IMR-90 (cell line): ENCODE results near the gene CDX2. TPM values are rescaled to one million over a fixed set of nuclear protein-coding genes. Genes with fewer than 3 reads are reported as not detected.

Experiments used
- ATAC-seq: fragments of 200-7000 bp; cut with Tn5 transposase; 2 replicates; pipeline ENCODE4 v1.9.1; 2020; ENCODE audit warnings: low read depth, mild to moderate bottlenecking, moderate library complexity
- BruUV-seq: library from RNA; stranded (reverse); fragments of 400-500 nt; replicated peaks from 2 replicates; lab custom pipeline; 2021; lab: Mats Ljungman, UMichigan
- CTCF ChIA-PET: fragments of 300-600 bp; formaldehyde crosslinking; extraction: SDS; loops from one replicate; lab custom pipeline; 2021; ENCODE audit warnings: antibody characterized with exemption; lab: Yijun Ruan, JAX
- POLR2A ChIA-PET: fragments of 300-600 bp; sonication (Branson Sonifier 250); formaldehyde crosslinking; loops from one replicate; lab custom pipeline; 2022; ENCODE audit warnings: antibody characterized with exemption; ENCODE audit not compliant: unreplicated experiment; lab: Charles Lee
- DNase-seq: peaks from one replicate; pipeline ENCODE4 v3.0.0; 2013
- H2AFZ ChIP-seq: replicated peaks from 2 replicates; pipeline ENCODE3; 2013; ENCODE audit warnings: low read length, mild to moderate bottlenecking; ENCODE audit not compliant: poor library complexity
- H2AK5ac ChIP-seq: 2 replicates; pipeline ENCODE4 v1.6.1; 2013; ENCODE audit warnings: low read depth, low read length, inconsistent platforms
- H2AK9ac ChIP-seq: replicated peaks from 2 replicates; pipeline ENCODE3; 2013; ENCODE audit warnings: mild to moderate bottlenecking, low read depth, low read length, moderate library complexity; ENCODE audit not compliant: poor library complexity
- H2BK120ac ChIP-seq: 2 replicates; pipeline ENCODE4 v1.6.1; 2013; ENCODE audit warnings: low read depth, low read length, inconsistent platforms
- H2BK15ac ChIP-seq: 3 replicates; pipeline ENCODE4 v1.6.1; 2013; ENCODE audit warnings: low read depth, low read length, inconsistent platforms
- H2BK20ac ChIP-seq: 2 replicates; pipeline ENCODE4 v1.6.1; 2013; ENCODE audit warnings: low read depth, mild to moderate bottlenecking, inconsistent platforms, low read length, moderate library complexity
- H2BK5ac ChIP-seq: 2 replicates; pipeline ENCODE4 v1.6.1; 2013; ENCODE audit warnings: mild to moderate bottlenecking, low read depth, low read length, inconsistent platforms; ENCODE audit not compliant: poor library complexity, severe bottlenecking
- H3K14ac ChIP-seq: replicated peaks from 2 replicates; pipeline ENCODE4 v1.6.1; 2013; ENCODE audit warnings: low read depth, low read length, inconsistent platforms
- H3K18ac ChIP-seq: 2 replicates; pipeline ENCODE4 v1.6.1; 2013; ENCODE audit warnings: low read depth, low read length, control low read depth
- H3K23ac ChIP-seq: 2 replicates; pipeline ENCODE4 v1.6.1; 2013; ENCODE audit warnings: low read depth, low read length, inconsistent platforms
- H3K27ac ChIP-seq: 2 replicates; pipeline ENCODE4 v1.5.1; 2013; ENCODE audit warnings: mild to moderate bottlenecking, control low read depth, low read length; ENCODE audit not compliant: insufficient read depth
- H3K27me3 ChIP-seq: 2 replicates; pipeline ENCODE4 v1.6.1; 2013; ENCODE audit warnings: low read length; ENCODE audit not compliant: control insufficient read depth, insufficient read depth
- H3K36me3 ChIP-seq: 2 replicates; pipeline ENCODE4 v1.6.1; 2013; ENCODE audit warnings: low read length, mixed read lengths; ENCODE audit not compliant: control insufficient read depth, insufficient read depth
- H3K4ac ChIP-seq: 2 replicates; pipeline ENCODE4 v1.6.1; 2013; ENCODE audit warnings: low read depth, low read length, inconsistent platforms
- H3K4me1 ChIP-seq: 2 replicates; pipeline ENCODE4 v1.6.1; 2013; ENCODE audit warnings: low read length, mixed read lengths; ENCODE audit not compliant: control insufficient read depth, insufficient read depth
- H3K4me2 ChIP-seq: 2 replicates; pipeline ENCODE4 v1.6.1; 2013; ENCODE audit warnings: low read depth, mild to moderate bottlenecking, control low read depth, low read length, moderate library complexity
- H3K4me3 ChIP-seq: 2 replicates; pipeline ENCODE4 v1.5.1; 2013; ENCODE audit warnings: low read depth, mild to moderate bottlenecking, control low read depth, low read length, moderate library complexity; ENCODE audit not compliant: insufficient read depth
- H3K56ac ChIP-seq: 2 replicates; pipeline ENCODE4 v1.6.1; 2013; ENCODE audit warnings: low read length, inconsistent platforms; ENCODE audit not compliant: insufficient read depth; ENCODE audit errors: extremely low read depth
- H3K79me1 ChIP-seq, 2 experiments: 2 replicates each; pipeline ENCODE4 v1.6.1; 2013; ENCODE audit warnings: low read length in 2 of 2, inconsistent platforms in 1 of 2, low read depth in 1 of 2
- H3K9ac ChIP-seq: 2 replicates; pipeline ENCODE4 v1.6.1; 2013; ENCODE audit warnings: low read depth, low read length, control low read depth
- H3K9me1 ChIP-seq: 2 replicates; pipeline ENCODE4 v1.6.1; 2013; ENCODE audit warnings: low read length, inconsistent platforms; ENCODE audit not compliant: insufficient read depth
- H3K9me3 ChIP-seq: 2 replicates; pipeline ENCODE4 v1.6.1; 2013; ENCODE audit warnings: low read length; ENCODE audit not compliant: control insufficient read depth, insufficient read depth
- H4K20me1 ChIP-seq: 2 replicates; pipeline ENCODE4 v1.6.1; 2013; ENCODE audit warnings: low read length, inconsistent platforms; ENCODE audit not compliant: insufficient read depth
- H4K5ac ChIP-seq: 2 replicates; pipeline ENCODE4 v1.6.1; 2013; ENCODE audit warnings: mild to moderate bottlenecking, low read depth, low read length, control low read depth
- H4K8ac ChIP-seq, 2 experiments: 2 replicates each; pipeline ENCODE4 v1.6.1; 2013; ENCODE audit warnings: low read depth in 2 of 2, low read length in 2 of 2, control low read depth in 1 of 2, inconsistent platforms in 1 of 2
- H4K91ac ChIP-seq: 2 replicates; pipeline ENCODE4 v1.6.1; 2013; ENCODE audit warnings: low read depth, low read length, inconsistent platforms; ENCODE audit not compliant: insufficient read depth
- BHLHE40 ChIP-seq: fragments of 150-350 bp; IDR thresholded peaks from 2 replicates; pipeline ENCODE4 v1.6.1; 2016; ENCODE audit warnings: mild to moderate bottlenecking, low read depth, low read length
- CEBPB ChIP-seq: IDR thresholded peaks from 2 replicates; pipeline ENCODE4 v1.6.1; 2012; ENCODE audit warnings: low read depth, low read length, improper control_type of control experiment
- CHD1 ChIP-seq: IDR thresholded peaks from 2 replicates; pipeline ENCODE4 v1.6.1; 2012; ENCODE audit warnings: low read depth, low read length, improper control_type of control experiment
- CTCF ChIP-seq: conservative IDR thresholded peaks from 2 replicates; pipeline ENCODE4 v1.5.1; 2012; ENCODE audit warnings: mild to moderate bottlenecking, low read depth, low read length, improper control_type of control experiment
- ELK1 ChIP-seq: fragments of 150-350 bp; IDR thresholded peaks from 2 replicates; pipeline ENCODE4 v1.6.1; 2016; ENCODE audit warnings: low read depth, mild to moderate bottlenecking, low read length, moderate library complexity, borderline replicate concordance
- FOS ChIP-seq: fragments of 150-350 bp; IDR thresholded peaks from 2 replicates; pipeline ENCODE4 v1.6.1; 2016; ENCODE audit warnings: low read depth, low read length
- MAFK ChIP-seq: IDR thresholded peaks from 2 replicates; pipeline ENCODE4 v1.6.1; 2012; ENCODE audit warnings: low read depth, low read length, improper control_type of control experiment
- MAZ ChIP-seq: IDR thresholded peaks from 2 replicates; pipeline ENCODE4 v1.6.1; 2012; ENCODE audit warnings: low read depth, mild to moderate bottlenecking, low read length, improper control_type of control experiment, moderate library complexity, borderline replicate concordance
- MXI1 ChIP-seq: IDR thresholded peaks from 2 replicates; pipeline ENCODE4 v1.6.1; 2012; ENCODE audit warnings: low read depth, mild to moderate bottlenecking, low read length, moderate library complexity, borderline replicate concordance
- NFE2L2 ChIP-seq: fragments of 150-350 bp; IDR thresholded peaks from 2 replicates; pipeline ENCODE4 v1.6.1; 2016; ENCODE audit warnings: low read depth, mild to moderate bottlenecking, low read length
- POLR2A ChIP-seq: IDR thresholded peaks from 2 replicates; pipeline ENCODE4 v1.6.1; 2012; ENCODE audit warnings: mild to moderate bottlenecking, low read depth, low read length
- RAD21 ChIP-seq: IDR thresholded peaks from 2 replicates; pipeline ENCODE4 v1.6.1; 2012; ENCODE audit warnings: low read length, improper control_type of control experiment
- RCOR1 ChIP-seq: IDR thresholded peaks from 2 replicates; pipeline ENCODE4 v1.6.1; 2012; ENCODE audit warnings: mild to moderate bottlenecking, low read length, improper control_type of control experiment; ENCODE audit not compliant: insufficient replicate concordance
- RFX5 ChIP-seq: IDR thresholded peaks from 2 replicates; pipeline ENCODE4 v1.8.0; 2012; ENCODE audit warnings: low read depth, mild to moderate bottlenecking, low read length, moderate library complexity
- SMC3 ChIP-seq: fragments of 150-350 bp; IDR thresholded peaks from 2 replicates; pipeline ENCODE4 v1.6.1; 2016; ENCODE audit warnings: low read depth, mild to moderate bottlenecking, antibody characterized with exemption, low read length, moderate library complexity
- USF2 ChIP-seq: fragments of 150-350 bp; IDR thresholded peaks from 2 replicates; pipeline ENCODE4 v1.6.1; 2017; ENCODE audit warnings: mild to moderate bottlenecking, antibody characterized with exemption, low read length, low read depth
- WGBS, 2 experiments: methylation state at CpG; one replicate each; pipeline versions ENCODE4 v1.1.5 to v1.1.7; 2013; ENCODE audit warnings: missing lambda C conversion rate in 2 of 2; ENCODE audit not compliant: insufficient read length in 1 of 2; ENCODE audit errors: extremely low coverage in 2 of 2; 5-methylcytosine and 5-hydroxymethylcytosine counted together
- dilution Hi-C: fragments of 300-500 bp; cut with HindIII; formaldehyde crosslinking; loops from one replicate; pipeline ENCODE4 v1.14.3; 2018; ENCODE audit warnings: low sequenced_read_pairs; ENCODE audit not compliant: unreplicated experiment
- in situ Hi-C: fragments of 300-500 bp; cut with MboI; formaldehyde crosslinking; loops from 3 replicates; pipeline ENCODE4 v1.14.3; 2019; ENCODE audit warnings: low sequenced_read_pairs, inconsistent platforms, mixed read lengths
- intact Hi-C: fragments of 100-400 bp; cut with micrococcal nuclease; formaldehyde crosslinking; loops from 2 replicates; pipeline ENCODE4 v1.10.0; 2022
- polyA plus RNA-seq, 3 experiments: library from polyadenylated mRNA; depleted of rRNA; stranded (reverse); fragments of >200 nt; gene quantifications; 2 replicates each; pipeline ENCODE4 v1.2.3, GENCODE V29; 2012; ENCODE audit warnings: low replicate concordance in 1 of 3
- total RNA-seq: library from RNA; depleted of rRNA; stranded (reverse); fragments of >200 nt; gene quantifications from 2 replicates; pipeline ENCODE4 v1.2.3, GENCODE V29; 2012

CDX2 gene
- total and polyA plus RNA-seq, 2 of the 4 experiments (the other 2 are of a cell fraction), result not detected

GRCh38 chr13:27962982-27963381 lies 6.1 kb downstream of the CDX2 start:
- Histone ChIP-seq H2BK5ac (no peak overlapping the region), H3K9me1 (no peaks in the 10 kb centered on the region), H2AK9ac (no peak overlapping the region), H4K20me1 (peaks cover 3% of the 10 kb centered on the region; the same call in 1 of the 2 replicates), H2AK5ac (no peak overlapping the region), H3K9me3 (no peaks in the 10 kb centered on the region; the same call in 1 of the 2 replicates), H3K4me2 (no peak overlapping the region), H4K5ac (no peak overlapping the region), H3K9ac (no peak overlapping the region), H3K4me3 (no peak overlapping the region), H4K91ac (no peak overlapping the region), H2BK120ac (no peak overlapping the region), H3K4me1 (peaks cover 3% of the 10 kb centered on the region; the same call in 1 of the 2 replicates), H3K36me3 (no peaks in the 10 kb centered on the region), H4K8ac (no peak overlapping the region), H3K79me1 (no peaks in the 10 kb centered on the region), H2BK15ac (no peak overlapping the region), H3K27me3 (peaks cover 94% of the 10 kb centered on the region), H3K23ac (no peak overlapping the region), H3K18ac (no peak overlapping the region), H2BK20ac (no peak overlapping the region), H3K27ac (no peak overlapping the region), H2AFZ (no peak overlapping the region), H3K14ac (no peak overlapping the region), H3K56ac (no peak overlapping the region), H3K4ac (no peak overlapping the region)
- no CpG with 5 or more reads among the region's 9 CpGs for WGBS, 2 experiments
- no TSS peak for BruUV-seq
- in situ Hi-C loops, result no loop called here
- intact Hi-C loops, result no loop called here
- TF ChIP-seq RAD21, result no peak
- no peak for TF ChIP-seq MAZ
- TF ChIP-seq CHD1, result no peak
- TF ChIP-seq USF2, result no peak
- no peak for TF ChIP-seq POLR2A
- no peak for TF ChIP-seq CTCF
- TF ChIP-seq NFE2L2, result no peak
- TF ChIP-seq CEBPB, result no peak
- TF ChIP-seq MXI1, result no peak
- no peak for TF ChIP-seq ELK1
- no peak for TF ChIP-seq SMC3
- no peak for TF ChIP-seq MAFK
- TF ChIP-seq RCOR1, result no peak
- no peak for TF ChIP-seq RFX5
- TF ChIP-seq FOS, result no peak
- TF ChIP-seq BHLHE40, result no peak
- dilution Hi-C loops, result no loop called here
- CTCF ChIA-PET, result interaction anchor here (1.1 kb wide), 1 partner anchor 13 kb away, joined by 3 read pairs; no protein-coding TSS in a partner anchor
- POLR2A ChIA-PET, result no interaction called here
- DNase-seq, result no peak
- no peak for ATAC-seq
